NK-92 (cell line): ENCODE data around the gene EFNA3.

Source experiments
- DNase-seq: peaks from one replicate; lab custom pipeline; 2025; ENCODE audit not compliant: unreplicated experiment; lab: John Stamatoyannopoulos, UW

Gene EFNA3

GRCh38 chr1:155078469-155079209 lies at the start of gene EFNA3:
EFNA3 (plus strand) TSS chr1:155078837; CDS start chr1:155078942, 105 bp downstream.
- DNase-seq: no peak

GRCh38 chr1:155029513-155030242 lies 49.0 kb upstream of the EFNA3 start:
- no peak for DNase-seq

GRCh38 chr1:155030243-155030795 lies 48.3 kb upstream of the EFNA3 start:
- DNase-seq: no peak

- no peak for DNase-seq
These were observed 47.7 kb upstream of the EFNA3 start for GRCh38 chr1:155030899-155031298.

- DNase-seq: no peak
These were observed 45.8 kb upstream of the EFNA3 start for GRCh38 chr1:155032886-155033285.

GRCh38 chr1:155033524-155033923 lies 45.1 kb upstream of the EFNA3 start, which contains the start of the genes DCST1 and DCST2:
DCST1 (plus strand) TSS chr1:155033824; CDS start chr1:155034037, 213 bp downstream.
DCST2 (minus strand) TSS chr1:155033781; CDS start chr1:155033701, 80 bp downstream.
- DNase-seq: no peak

- DNase-seq: no peak
These were observed 44.1 kb upstream of the EFNA3 start for GRCh38 chr1:155034318-155035208.

- no peak for DNase-seq
These were observed 42.7 kb upstream of the EFNA3 start for GRCh38 chr1:155035936-155036335.

- no peak for DNase-seq
These were observed 41.6 kb upstream of the EFNA3 start for GRCh38 chr1:155037043-155037442.

- DNase-seq: no peak
These were observed 40.7 kb upstream of the EFNA3 start for GRCh38 chr1:155037851-155038441.

- DNase-seq: no peak
These were observed 39.9 kb upstream of the EFNA3 start for GRCh38 chr1:155038602-155039307.

GRCh38 chr1:155039308-155039669 lies 39.3 kb upstream of the EFNA3 start:
- no peak for DNase-seq

- no peak for DNase-seq
These were observed 38.1 kb upstream of the EFNA3 start for GRCh38 chr1:155040358-155041093.

GRCh38 chr1:155042789-155043188 lies 35.8 kb upstream of the EFNA3 start:
- DNase-seq: no peak

- DNase-seq: no peak
These were observed 35.3 kb upstream of the EFNA3 start for GRCh38 chr1:155043301-155043702.

- DNase-seq: no peak
These were observed 34.8 kb upstream of the EFNA3 start for GRCh38 chr1:155043793-155044192.

- DNase-seq: no peak
These were observed 34.3 kb upstream of the EFNA3 start for GRCh38 chr1:155044365-155044764.

GRCh38 chr1:155044812-155045657 lies 33.6 kb upstream of the EFNA3 start:
- DNase-seq: no peak
